Measurements from ENCODE around the gene KRT85.

Gene KRT85

GRCh38 chr12:52320784-52321400, 46.4 kb downstream of the KRT85 start, which contains the start of gene KRT83:
Gene KRT83 (minus strand): TSS chr12:52321398. CDS start chr12:52321335, 63 bp downstream.
- no peak for DNase-seq

GRCh38 chr12:52319097-52319496, 48.2 kb downstream of the KRT85 start:
- no peak for DNase-seq

- DNase-seq: no peak
Measured at GRCh38 chr12:52318241-52318990, 48.9 kb downstream of the KRT85 start.

- DNase-seq: no peak
Measured at GRCh38 chr12:52317468-52318052, 49.7 kb downstream of the KRT85 start.

GRCh38 chr12:52316701-52317100, 50.6 kb downstream of the KRT85 start:
- no peak for DNase-seq

GRCh38 chr12:52316290-52316689, 51.0 kb downstream of the KRT85 start:
- DNase-seq: no peak

- peak; percentile 4 for DNase-seq
Measured at GRCh38 chr12:52315721-52316120, 51.6 kb downstream of the KRT85 start.

GRCh38 chr12:52314511-52314910, 52.8 kb downstream of the KRT85 start:
- no peak for DNase-seq

- DNase-seq: no peak
Measured at GRCh38 chr12:52313926-52314325, 53.4 kb downstream of the KRT85 start.

GRCh38 chr12:52313461-52313860, 53.8 kb downstream of the KRT85 start:
- DNase-seq: no peak

- DNase-seq: no peak
Measured at GRCh38 chr12:52312086-52312485, 55.2 kb downstream of the KRT85 start.

GRCh38 chr12:52311285-52311648, 56.0 kb downstream of the KRT85 start:
- DNase-seq: no peak

- no peak for DNase-seq
Measured at GRCh38 chr12:52310622-52311284, 56.5 kb downstream of the KRT85 start.
